GM19452 (cell line): ENCODE results near the gene CFAP251.

Experiments
- ATAC-seq: cut with Tn5 transposase; IDR thresholded peaks from one replicate; pipeline ENCODE4 v1.9.1; 2021; ENCODE audit not compliant: unreplicated experiment

CFAP251 gene

DNA sequence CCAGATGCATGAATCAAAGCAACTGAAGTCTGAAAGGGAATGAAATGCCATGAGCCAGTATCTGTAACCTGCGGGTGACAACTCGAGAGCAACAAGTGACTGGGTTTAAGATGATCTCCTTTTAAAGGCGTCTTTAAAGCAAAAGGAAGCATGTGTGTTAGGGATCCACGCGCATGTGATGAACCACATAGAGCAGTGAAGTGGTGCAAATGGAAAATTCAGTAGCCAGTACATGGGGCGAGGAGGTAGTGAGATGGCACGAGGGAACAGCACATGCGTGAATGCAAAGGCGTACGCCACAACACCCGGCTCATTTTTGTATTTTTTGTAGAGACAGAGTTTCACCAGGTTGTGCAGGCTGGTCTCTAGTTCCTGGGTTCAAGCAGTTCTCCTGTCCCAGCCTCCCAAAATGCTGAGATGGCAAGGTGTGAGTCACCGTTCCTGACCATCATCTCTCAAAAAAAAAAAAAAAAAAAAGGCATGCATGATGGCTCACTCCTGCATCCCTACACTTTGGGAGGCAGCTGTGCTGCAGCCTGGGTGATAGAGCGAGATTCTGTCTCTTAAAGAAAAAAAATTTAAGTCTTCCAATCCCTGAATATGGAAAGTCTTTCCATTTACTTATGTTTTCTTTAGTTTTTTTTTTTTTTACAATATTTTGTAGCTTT, 78.7 kb downstream of the CFAP251 start:
- ATAC-seq = no peak

DNA sequence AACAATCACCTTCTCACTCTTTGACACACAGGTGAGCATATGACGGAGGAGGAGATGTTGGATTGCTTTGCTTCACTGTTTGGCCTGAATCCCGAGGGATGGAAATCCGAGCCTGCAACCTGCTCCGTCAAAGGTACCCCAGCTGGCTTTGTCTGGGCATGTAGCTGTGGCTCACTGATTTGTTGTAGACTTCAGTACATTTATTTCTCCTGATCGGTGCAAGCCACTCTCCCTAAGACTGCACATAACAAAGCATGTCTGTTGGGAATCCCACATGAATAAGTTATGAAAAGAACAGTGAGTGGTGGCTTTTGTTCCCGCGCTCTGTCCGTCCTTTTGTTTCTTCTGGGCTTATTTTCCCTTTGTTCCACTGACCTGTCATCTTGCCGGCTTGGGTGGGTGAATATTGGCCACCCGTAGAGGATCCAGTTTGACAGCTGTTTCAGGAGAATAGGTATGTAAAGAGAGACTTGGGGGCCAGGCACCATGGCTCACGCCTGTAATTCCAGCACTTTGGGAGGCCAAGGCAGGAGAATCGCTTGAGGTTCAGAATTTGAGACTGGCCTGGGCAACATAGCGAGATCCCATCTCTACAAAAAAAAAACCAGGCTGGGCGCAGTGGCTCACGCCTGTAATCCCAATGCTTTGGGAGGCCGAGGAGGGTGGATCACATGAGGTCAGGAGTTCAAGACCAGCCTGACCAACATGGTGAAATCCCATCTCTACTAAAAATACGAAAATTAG, 83.2 kb downstream of the CFAP251 start:
- ATAC-seq = no peak

DNA sequence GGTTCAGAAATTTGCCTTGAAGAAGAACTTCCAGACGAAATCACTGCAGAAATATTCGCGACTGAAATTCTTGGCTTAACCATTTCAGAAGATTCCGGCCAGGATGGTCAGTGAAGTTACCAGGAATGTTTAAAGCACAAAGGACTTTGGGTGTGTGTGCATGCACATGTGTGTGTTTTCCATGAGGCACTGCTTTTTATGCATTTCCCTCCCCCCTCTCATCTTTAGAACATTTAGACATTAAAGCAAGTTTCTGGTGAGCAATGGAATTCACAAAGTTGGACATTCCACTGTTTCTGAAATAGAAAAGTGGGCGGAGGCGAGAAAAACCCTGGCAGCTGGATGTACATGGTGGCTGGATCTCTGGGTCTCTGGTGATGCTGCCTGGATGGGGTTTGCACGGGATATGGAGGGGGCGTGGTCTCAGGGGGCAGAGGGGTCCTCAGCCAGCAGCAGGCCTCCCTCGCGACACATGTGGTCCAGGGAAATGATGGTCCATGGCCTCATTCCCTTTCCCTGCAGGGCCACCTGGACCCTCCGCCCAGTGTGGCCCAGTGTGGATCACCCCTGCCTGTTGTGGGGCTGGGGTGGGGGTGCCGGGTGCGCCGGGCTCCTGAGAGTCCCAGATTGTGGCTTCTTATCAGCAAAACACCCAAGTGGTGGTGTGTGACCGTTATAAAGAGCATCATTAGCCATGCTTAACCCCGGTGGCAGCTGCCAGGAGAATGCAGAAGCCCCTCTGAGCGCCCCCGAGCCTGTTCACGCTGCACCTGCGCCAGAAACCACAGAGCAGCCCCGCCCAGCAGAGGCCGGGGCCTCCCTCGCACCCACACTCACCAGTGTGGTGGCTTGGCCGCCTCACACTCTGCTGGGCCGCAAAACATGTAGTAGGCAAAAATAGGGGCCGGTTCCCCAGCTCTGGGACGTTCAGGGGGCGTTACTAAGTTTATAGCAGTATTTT, 85.5 kb downstream of the CFAP251 start:
- no peak for ATAC-seq

DNA sequence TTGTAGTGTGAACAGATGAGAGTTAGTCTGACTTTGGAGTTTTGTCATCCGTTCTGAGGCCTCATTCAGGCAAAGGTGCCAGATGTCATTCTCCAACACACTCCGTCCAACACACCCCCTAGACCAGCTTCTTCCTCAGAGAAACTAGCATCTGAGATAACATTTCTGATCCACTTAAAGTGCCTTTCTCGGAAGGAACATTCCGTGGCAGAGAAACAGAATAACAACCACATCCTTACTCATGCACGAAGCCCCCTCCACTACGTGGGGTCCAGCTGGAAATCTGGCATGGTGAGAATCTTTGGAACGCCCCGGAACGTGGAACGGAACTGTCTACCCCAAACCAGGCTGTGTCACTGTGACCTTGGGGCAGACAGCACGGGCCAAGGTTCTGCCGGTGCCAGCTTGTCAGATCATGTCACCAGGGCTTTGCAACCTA, 86.3 kb downstream of the CFAP251 start:
- no peak for ATAC-seq

DNA sequence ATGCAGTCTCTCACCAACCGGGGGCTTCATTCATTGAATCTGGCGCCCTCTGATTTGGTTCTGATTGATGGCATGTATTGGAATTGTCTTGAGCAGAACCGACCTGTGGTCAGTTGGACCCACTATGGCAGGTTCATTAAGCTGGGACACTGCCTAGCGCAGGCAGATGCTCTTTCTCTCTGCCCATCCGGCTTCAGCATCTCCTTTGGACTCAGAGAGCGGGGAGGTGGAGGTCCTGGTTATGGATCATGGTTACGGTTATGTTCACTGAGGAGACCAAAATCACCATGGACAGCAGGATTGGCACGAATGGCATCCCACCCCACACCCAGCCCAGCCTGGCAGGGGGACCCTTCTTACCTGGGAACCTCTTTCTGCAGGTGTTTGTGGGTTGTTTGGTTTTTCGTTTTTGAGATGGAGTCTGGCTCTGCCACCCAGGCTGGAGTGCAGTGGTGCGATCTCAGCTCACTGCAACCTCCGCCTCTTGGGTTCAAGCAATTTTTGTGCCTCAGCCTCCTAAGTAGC, 86.9 kb downstream of the CFAP251 start:
- ATAC-seq = no peak

DNA sequence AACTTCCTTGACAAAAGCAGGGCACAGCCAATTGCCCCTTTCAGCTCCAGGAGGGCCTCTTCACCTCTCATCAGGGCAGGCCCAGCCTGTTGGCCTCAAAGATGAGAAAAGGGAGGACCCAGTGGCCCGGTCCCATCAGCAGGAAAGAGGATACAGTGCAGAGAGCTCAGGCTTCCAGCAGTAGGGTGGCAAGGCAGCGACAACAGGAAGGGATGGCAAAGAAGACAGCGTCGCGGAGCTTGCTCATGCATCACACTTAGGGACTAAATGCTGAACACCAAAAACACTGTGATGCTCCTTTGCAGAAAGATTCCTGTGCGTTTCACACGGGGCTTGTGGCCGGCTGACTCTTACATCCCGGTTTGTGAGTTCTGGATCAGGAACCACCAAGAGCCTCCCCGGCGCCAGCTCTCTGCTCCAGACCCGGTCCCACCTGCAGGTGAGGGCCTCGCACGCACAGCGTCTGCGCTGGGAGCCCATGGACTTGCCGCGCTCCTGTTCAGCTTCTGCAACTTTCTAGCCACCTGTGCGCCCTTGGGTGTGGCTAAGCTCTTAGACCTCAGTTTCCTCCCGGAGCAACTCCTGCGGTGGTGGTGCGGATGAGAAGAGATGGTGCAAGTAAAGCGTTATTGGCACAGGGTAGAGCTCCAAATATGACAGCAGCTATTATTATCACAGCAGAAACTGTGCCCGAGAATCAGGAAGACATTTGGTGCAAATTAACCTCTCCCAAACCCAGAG, 88.0 kb downstream of the CFAP251 start:
- no peak for ATAC-seq

DNA sequence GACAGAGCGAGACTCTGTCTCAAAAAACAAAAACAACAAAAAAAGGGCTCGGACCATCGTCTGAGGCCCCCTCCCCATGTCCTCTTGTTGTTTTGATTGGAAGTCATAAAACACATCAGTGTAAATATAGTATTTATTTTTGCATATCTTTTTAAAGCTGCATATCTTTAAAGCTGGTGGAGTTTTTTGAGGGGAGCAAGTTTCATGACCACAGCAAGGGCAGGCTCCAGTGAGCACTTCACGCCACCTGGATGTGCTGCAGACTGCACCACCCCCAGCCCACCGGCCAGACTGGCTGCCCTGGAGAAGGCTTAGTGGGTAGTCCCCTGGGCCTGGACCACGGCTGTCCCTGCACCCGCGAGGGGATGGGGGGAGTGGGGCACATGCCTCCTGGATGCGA, 91.3 kb downstream of the CFAP251 start:
- ATAC-seq = no peak

DNA sequence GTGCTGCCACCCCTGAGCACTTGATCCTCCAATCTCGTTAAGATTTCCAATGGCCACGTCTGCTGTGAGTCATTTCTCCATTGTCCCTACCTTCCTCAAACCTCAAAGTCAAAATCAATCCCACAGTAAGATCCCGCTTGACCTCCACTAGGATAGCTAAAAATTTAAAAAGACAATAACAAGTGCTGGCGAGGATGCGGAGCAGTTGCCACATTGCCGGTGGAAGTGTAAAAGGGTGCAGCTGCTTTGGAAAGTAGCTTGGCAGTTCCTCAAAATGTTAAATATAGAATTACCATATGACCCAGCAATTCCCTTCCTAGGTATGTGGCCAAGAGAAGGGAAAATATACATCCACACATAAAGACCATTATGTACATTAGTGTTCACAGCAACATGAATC, 93.8 kb downstream of the CFAP251 start:
- no peak for ATAC-seq

DNA sequence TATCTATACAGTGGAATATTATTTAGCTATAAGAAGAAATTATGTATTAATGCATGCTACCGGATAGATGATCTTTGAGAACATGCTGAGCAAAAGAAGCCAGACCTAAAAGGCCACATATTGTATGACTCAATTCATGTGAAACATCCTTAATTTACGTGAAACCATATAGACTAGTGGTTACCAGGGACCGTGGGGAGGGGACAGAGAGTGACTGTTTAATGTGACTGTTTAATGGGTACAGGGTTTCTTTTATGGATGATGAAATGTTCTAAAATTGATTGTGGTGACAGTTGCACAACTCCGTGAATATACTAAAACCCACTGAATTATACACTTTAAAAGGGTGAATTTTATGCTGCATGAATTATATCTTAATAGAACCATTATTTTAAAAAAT, 94.7 kb downstream of the CFAP251 start:
- no peak for ATAC-seq

DNA sequence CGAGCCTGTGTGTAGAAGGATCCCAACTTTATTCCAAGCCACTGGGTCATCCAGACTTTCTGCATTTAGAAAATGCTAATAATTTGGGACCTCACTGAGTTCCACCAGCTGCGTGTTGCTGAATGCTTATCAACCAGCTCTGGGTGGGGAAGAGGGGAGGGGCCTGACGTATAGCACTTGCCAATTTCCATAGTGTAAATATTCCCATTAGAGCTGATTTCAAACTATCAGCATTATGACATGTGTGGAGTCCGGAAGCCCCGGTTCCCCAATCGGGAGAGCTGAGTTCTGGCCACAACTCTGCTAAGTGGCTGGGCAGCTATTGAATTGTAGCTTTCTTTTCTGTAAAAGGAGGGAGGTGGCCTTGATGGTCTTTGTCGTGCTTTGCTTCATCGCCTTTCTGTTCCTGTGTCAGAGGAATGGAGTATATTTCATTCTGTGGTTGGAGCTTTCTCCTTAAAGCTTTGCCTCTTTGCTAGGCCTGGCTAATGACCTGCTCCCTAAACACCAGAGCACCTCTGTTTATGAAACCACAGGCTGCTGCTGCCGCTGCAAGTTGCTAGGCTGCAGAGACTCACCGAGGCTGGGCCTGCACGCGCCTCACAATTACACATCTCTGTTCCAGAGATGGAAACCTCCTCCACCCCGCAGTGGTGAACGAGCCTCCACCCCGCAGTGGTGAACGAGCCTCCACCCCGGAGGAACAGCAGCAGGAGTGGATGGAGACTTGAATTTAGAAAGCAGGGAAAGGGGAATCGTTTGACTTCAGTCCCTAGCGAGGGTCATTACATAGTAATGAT, 95.6 kb downstream of the CFAP251 start:
- no peak for ATAC-seq

DNA sequence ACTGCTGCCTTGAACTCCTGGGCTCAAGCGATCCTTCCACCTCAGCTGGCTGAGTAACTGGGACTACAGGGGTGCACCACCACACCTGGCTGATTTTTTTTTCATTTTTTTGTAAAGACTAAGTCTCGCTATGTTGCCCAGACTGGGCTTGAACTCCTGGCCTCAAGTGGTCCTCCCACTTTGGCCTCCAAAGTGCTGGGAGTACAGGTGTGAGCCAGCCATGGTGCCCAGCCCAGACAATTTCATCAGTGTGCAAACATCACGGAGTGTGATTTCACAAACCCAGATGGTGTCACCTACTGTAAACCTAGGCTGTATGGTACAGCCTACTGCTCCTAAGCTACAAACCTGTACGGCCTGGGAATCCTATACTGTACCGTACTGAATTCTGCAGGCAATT, 96.4 kb downstream of the CFAP251 start:
- no peak for ATAC-seq

DNA sequence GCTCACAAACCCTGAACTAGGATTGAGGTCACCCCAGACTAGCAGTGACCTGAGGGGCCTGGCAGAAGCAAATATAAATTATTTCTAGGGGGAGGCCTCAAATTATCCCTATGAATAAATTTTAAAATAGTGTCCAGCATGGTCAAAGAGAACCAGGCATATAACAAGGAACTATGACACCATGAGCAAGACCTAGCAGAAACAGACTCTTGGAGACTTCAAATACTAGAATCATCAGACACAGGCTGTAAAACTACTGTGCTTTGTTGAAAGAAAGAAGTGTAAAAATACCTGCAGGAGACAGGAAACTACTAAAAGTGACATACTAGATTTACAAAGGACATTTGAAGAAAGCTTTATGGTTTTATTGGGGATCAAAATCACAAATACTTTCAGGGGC, 100.1 kb downstream of the CFAP251 start:
- no peak for ATAC-seq

DNA sequence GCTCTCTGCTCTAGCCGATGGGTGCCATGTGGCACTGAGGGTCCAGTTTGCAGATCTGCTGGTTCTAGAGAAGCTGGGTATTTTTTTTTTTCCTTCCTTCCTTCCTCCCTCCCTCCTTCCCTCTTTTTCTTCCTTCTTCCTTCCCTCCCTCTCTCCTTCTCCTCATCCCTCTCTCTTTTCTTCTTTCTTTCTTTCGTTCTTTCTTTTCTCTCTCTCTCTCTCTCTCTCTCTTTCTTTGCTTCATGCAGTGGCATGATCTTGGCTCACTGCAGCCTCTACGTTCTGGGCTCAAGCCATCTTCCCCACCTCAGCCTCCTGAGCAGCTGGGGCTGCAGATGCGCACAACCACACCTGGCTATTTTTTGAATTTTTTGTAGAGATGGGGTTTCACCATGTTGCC, 100.5 kb downstream of the CFAP251 start:
- no peak for ATAC-seq

DNA sequence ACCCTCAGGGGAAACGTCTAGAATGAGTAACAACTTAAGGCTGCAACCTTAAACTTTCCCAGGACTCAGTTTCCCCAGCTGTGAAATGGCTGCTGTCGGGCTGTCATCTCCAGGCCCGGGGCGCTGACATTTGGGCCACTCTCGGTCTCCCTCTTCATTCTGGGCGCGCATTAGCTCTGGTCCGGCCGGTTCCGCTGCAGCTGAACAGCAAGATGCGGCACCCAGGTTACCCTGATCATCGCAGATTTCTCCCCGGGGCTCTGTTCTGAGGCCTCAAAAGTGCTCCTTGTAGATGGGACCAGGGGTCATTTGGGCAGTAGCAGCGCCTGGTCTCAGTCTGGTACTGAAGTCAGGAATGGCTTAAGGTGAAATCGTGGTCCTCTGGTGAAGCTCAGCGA, 102.4 kb downstream of the CFAP251 start:
- no peak for ATAC-seq

DNA sequence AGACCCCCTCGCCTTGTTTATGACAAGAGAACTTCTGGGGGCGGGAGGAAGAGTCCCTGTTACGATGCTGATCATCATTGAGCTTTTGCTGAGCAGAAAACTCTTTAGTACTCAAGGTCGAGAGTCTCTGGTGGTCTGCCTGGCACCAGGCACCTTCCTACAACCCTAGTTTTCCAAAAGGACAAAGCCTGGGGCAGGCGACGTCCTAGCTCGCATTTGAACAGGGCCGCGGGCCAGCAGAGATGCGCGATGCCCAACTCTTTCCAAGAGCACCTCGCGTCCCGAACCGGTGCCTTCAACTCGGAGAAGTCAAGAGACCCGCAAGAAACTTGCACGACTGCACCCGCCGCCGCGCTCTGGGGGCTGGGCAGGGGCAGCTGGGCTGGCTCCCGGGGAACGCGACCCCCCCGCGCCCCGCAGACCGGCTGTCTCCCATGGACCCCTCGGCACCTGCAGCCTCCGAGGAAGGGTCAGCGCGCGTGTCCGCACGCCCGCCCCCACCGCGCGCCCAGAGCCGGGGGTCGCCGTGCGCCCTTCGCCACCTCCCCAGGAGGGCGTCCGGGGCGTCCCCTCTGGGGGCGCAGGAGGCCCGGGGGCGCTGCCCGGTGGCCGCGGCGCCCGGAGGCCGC, 102.9 kb downstream of the CFAP251 start:
- no peak for ATAC-seq

DNA sequence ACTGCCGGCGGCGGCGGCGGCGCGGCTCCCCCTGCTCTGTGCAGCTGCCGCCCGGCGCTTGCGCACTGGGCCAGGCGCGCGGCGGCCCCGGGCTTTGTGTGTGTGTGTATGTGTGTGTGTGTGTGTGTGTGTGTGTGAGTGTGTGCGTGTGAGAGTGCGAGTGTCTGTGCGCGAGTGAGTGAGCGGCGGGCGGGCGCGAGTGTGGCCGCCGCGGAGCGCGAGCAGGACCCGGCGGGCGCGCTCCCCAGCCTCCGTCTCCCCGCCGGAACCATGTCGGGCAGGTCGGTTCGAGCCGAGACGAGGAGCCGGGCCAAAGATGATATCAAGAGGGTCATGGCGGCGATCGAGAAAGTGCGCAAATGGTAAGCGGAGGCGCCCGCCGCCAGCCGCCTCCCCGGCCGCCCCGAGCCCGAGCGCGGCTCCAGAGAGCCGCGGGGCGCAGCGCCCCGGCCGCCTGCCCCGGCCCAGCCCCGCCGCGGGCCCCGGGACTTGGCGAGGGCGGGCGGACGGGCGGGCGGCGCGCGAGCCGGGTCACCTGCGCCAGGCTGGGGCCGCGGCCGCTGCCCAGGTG, 103.5 kb downstream of the CFAP251 start, which contains the start of gene BCL7A:
Gene BCL7A (plus strand): TSS at position 63 of the 571 bp plus-strand sequence. CDS start 208 bp downstream, at position 271.
- no peak for ATAC-seq

DNA sequence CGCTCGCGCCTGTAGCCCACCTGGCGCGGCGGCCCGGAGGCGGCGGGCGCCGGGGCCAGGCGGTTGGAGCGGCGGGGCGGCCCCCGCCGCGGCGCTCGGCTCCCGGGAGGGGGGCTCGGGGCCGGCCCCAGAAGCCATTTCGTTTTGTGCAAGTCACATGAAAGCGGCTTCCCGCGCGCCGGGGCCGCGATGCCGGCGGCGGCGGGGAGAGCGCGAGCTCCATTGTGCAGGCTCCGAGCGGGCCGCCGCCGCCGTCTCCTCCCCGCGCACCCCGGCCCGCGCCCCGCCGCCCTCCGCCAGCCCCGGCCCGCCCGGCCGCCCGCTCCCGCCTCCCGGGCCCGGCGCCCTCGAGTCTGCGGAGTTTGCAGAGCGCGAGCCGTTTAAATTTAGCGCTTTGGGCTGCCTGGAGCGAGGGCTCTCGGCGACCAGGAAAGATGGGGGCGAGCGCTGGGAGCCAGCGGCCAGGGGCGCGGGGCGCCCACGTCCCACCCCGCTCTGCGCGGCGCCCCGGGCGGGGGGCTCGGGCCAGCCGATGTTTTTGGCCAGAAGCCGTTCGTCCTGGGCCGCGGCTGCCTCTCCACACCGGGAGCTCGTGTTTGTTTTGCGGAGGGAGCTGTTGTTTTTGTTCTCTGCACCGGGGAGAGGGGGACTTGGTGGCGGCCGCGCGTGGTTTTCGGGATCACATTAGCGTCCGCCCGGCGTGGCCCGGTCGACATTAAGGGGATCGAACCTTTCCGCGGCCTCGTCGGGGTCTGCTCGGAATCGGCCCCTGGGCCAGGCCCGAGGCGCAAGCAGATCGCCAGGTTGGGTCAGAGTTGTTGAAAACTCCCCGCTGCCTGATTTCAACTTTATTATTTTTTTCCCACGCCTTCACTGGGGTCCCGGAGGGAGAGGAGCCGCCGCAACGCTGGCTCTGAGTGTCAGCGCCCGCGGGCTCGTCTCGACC, 104.3 kb downstream of the CFAP251 start:
- ATAC-seq = no peak
